Calu3 (cell line): ENCODE results near the gene CCNQ. TPM values are rescaled to one million over a fixed set of nuclear protein-coding genes. Genes with fewer than 3 reads are reported as not detected.

Source experiments
- BruUV-seq: library from RNA; stranded (reverse); fragments of 400-500 nt; replicated peaks from 2 replicates; lab custom pipeline; 2021; lab: Mats Ljungman, UMichigan
- CTCF ChIA-PET: fragments of 300-600 bp; sonication (Branson Sonifier 250); formaldehyde crosslinking; loops from one replicate; lab custom pipeline; 2022; ENCODE audit warnings: antibody characterized with exemption; lab: Charles Lee
- DNase-seq: peaks from one replicate; pipeline ENCODE4 v3.0.0; 2022
- H3K27ac Mint-ChIP-seq: one replicate; pipeline ENCODE4 v1.8.0; 2022; ENCODE audit warnings: mixed read lengths; ENCODE audit not compliant: unreplicated experiment
- H3K27me3 Mint-ChIP-seq: one replicate; pipeline ENCODE4 v1.8.0; 2022; ENCODE audit warnings: mixed read lengths; ENCODE audit not compliant: unreplicated experiment
- H3K36me3 Mint-ChIP-seq: one replicate; pipeline ENCODE4 v1.8.0; 2022; ENCODE audit warnings: mild to moderate bottlenecking, moderate library complexity, mixed read lengths; ENCODE audit not compliant: insufficient read depth, unreplicated experiment
- H3K4me1 Mint-ChIP-seq: one replicate; pipeline ENCODE4 v1.8.0; 2022; ENCODE audit warnings: mild to moderate bottlenecking, low read depth, mixed read lengths; ENCODE audit not compliant: unreplicated experiment
- H3K4me3 Mint-ChIP-seq: one replicate; pipeline ENCODE4 v1.8.0; 2022; ENCODE audit warnings: mild to moderate bottlenecking, low read depth, moderate library complexity, mixed read lengths; ENCODE audit not compliant: unreplicated experiment
- H3K9me3 Mint-ChIP-seq: one replicate; pipeline ENCODE4 v1.8.0; 2022; ENCODE audit warnings: low read depth, mixed read lengths; ENCODE audit not compliant: unreplicated experiment
- intact Hi-C: fragments of 100-400 bp; cut with micrococcal nuclease; formaldehyde crosslinking; loops from one replicate; pipeline ENCODE4 v1.10.0; 2022; ENCODE audit not compliant: unreplicated experiment
- total RNA-seq: library from RNA; stranded (reverse); gene quantifications from 2 replicates; pipeline ENCODE4 v1.2.3, GENCODE V29; 2022
- TF ChIP-seq, protein P1 (sequence below): fragments of 200-600 bp; IDR thresholded peaks from one replicate; pipeline ENCODE4 v1.8.0; 2022; ENCODE audit warnings: antibody characterized with exemption; ENCODE audit not compliant: unreplicated experiment

CCNQ gene
- total RNA-seq, 1 experiment from 2014 or later: 18.9 TPM

DNA sequence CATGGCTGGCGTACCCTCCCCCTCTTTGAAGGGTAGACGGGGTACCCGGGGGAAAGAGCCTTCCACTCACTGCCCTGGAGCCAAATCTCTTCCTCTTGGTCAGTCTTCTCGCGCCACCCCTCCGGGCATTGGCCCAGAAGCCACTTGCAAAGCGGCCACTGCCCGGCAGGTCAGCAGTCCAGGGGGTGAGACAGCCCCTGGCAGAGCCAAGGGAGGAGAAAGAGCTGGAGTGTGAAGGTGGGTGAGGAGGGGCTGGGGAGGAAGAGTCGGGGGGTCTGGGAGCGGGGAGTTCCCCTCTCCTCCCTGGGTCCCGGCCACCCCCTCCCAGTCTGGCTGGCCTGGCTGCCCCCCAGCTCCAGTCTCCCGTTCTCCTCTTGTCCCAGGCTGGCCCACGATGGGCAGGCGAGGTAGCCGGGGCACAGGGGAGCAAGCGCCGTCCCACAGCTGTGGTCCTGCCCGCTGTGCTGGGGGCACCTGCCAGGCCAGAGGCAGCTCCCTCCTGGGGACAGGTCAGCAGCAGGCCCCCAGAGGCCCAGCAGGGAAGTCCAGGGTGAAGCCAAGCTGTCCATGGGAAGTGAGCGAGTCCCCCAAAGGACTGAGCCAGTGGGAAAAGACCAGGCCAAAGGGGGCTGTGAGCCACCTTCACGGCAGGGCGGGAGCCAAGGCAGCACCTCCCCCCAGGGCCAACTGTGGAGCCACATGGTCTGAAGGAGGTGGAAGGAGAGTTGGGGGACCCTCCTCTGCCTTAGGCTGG, 26.5 kb upstream of the CCNQ start:
- no peak overlapping the region for H3K27ac Mint-ChIP-seq
- intact Hi-C loops: no loop called here
- H3K4me1 Mint-ChIP-seq: no peaks in the 10 kb centered on the region
- CTCF ChIA-PET: interaction anchor here (0.6 kb wide), 1 partner anchor 22 kb away, joined by 3 read pairs; the partner anchor contains the start of gene DUSP9
- no peak for DNase-seq
- H3K27me3 Mint-ChIP-seq: peaks cover 89% of the 10 kb centered on the region
- H3K9me3 Mint-ChIP-seq: no peaks in the 10 kb centered on the region
- TF ChIP-seq, protein P1, sequence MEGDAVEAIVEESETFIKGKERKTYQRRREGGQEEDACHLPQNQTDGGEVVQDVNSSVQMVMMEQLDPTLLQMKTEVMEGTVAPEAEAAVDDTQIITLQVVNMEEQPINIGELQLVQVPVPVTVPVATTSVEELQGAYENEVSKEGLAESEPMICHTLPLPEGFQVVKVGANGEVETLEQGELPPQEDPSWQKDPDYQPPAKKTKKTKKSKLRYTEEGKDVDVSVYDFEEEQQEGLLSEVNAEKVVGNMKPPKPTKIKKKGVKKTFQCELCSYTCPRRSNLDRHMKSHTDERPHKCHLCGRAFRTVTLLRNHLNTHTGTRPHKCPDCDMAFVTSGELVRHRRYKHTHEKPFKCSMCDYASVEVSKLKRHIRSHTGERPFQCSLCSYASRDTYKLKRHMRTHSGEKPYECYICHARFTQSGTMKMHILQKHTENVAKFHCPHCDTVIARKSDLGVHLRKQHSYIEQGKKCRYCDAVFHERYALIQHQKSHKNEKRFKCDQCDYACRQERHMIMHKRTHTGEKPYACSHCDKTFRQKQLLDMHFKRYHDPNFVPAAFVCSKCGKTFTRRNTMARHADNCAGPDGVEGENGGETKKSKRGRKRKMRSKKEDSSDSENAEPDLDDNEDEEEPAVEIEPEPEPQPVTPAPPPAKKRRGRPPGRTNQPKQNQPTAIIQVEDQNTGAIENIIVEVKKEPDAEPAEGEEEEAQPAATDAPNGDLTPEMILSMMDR: no peak
- no TSS peak for BruUV-seq
- no peaks in the 10 kb centered on the region for H3K36me3 Mint-ChIP-seq
- H3K4me3 Mint-ChIP-seq: no peak overlapping the region

DNA sequence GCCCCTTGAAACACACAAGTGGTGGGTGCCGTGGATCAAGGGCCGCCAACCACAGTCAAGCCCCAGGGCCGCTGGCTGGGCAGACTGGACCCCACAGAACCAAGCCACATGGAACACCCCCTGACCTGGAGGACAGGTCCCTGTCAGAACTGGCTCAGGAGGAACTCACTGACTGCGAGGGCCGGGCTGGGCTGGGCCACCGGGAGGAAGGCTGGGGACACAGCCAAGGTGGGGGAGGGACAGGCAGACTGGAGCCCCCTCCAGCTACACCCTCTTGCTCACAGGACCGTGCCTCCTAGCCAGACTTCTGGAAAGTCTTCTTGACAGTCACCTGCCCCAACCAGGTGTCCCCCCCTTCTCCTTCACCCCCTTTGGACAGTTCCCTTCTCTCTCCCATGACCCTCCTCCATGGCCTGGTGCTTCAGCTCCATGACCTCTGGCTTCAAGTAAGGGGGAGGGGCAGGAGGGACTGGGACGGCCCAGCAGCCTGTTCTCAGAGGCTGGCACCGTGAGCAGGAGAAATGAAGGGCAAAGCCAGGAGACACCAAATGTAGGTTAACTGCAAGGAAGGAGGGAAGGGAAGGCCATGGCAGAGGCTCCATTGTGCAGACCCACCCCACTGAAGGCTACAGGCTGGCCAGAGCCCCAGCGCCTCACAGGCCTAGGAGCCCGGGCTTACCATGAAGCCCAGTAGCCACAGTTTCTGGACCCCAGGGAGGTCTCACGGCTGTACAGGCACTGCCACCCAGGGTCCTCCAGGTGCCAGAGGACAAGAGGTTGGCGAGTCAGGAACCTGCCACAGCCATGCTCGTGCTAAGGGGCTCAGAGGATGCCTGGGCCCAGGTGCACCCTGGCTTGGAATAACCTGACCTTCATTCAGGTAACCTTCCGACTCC, 25.5 kb upstream of the CCNQ start:
- intact Hi-C loops: no loop called here
- H3K36me3 Mint-ChIP-seq: no peaks in the 10 kb centered on the region
- TF ChIP-seq, protein P1: no peak
- DNase-seq: no peak
- no peaks in the 10 kb centered on the region for H3K4me1 Mint-ChIP-seq
- H3K27me3 Mint-ChIP-seq: peaks cover 79% of the 10 kb centered on the region
- H3K9me3 Mint-ChIP-seq: no peaks in the 10 kb centered on the region
- H3K4me3 Mint-ChIP-seq: no peak overlapping the region
- no peak overlapping the region for H3K27ac Mint-ChIP-seq
- CTCF ChIA-PET: no interaction called here
- no TSS peak for BruUV-seq

DNA sequence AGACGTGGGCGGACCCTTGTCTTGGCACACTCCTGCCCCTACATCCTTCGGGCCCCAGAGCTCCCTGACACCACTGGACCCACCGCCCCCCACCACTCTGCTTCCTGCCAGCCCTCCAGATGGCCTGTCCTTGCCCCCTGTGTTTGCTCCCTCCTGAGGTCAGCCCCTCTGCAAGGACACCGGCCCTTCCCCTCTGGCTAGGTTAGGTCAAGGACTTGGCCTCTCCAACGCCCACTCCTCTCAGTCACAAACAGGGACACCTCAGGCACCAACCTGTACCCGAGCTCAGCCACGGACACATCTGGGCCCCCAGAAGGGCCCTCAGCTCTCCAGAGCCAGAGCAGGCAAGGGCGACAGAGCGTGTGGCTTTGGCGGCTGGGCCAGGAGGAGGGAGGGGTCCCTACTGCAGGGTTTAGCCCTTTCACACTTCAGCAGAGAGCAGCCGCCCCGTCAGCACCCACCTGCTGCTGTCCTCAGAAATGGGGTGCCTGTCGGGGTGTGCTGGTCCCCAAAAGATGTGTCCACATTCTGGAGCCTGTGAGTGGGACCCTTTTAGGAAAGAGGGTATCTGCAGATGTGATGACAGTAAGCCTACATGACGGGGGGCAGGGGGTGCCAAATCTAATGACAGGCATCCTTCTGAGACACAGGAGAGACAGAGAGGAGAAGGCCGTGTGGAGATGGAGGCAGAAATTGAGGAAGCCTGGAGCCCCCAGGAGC, 24.5 kb upstream of the CCNQ start:
- BruUV-seq: no TSS peak
- Mint-ChIP-seq H3K36me3 (no peaks in the 10 kb centered on the region), H3K4me3 (no peak overlapping the region), H3K27me3 (peaks cover 79% of the 10 kb centered on the region), H3K27ac (no peak overlapping the region), H3K9me3 (no peaks in the 10 kb centered on the region), H3K4me1 (no peaks in the 10 kb centered on the region)
- DNase-seq: no peak
- TF ChIP-seq, protein P1: no peak
- intact Hi-C loops: no loop called here
- CTCF ChIA-PET: no interaction called here

DNA sequence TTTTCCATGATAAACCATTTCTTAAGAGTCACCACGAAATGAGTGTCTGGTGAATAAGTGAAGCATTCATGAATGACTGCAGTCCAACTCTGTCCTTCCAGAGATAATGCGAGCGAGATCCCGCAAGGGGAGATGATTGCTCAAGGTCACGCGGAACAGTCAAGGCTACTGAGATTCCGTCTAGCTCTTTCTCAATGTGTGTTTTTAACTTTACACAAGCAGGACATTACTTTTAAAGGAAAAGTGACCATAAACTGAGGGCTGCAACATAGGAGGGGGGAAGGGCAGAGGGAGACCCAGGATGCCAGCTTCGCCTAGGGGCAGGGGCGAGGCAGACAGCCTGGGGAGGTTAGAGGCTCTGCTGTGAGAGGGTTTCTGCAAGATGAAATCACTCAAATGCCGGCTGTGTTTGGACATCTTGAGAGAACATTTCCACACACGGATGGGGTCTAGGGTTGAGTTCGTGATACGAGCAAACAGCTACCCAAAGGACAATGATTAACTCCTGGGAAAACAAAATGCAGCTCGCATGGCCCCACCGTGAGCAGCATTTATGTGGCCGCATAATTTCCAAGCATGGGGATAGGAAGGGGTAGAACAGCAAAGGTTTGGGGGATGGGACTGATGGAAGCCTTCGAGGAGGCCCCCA, 23.8 kb upstream of the CCNQ start:
- no peaks in the 10 kb centered on the region for H3K9me3 Mint-ChIP-seq

More for the DNA sequence above, 23.8 kb upstream of the CCNQ start:
- Mint-ChIP-seq H3K27me3 (peaks cover 81% of the 10 kb centered on the region), H3K27ac (no peak overlapping the region), H3K36me3 (no peaks in the 10 kb centered on the region), H3K4me3 (no peak overlapping the region), H3K4me1 (no peaks in the 10 kb centered on the region)
- CTCF ChIA-PET: no interaction called here
- TF ChIP-seq, protein P1: no peak
- DNase-seq: no peak
- no TSS peak for BruUV-seq
- intact Hi-C loops: no loop called here
